CD4-positive, alpha-beta T cell treated with Interferon gamma for 1 hour (primary cell): ENCODE results near the gene RAPGEF3.
A peak's percentile ranks its signal among the peaks of the same experiment; 100 is the strongest.

ENCODE experiments used
- DNase-seq: peaks from one replicate; pipeline ENCODE4 v3.0.0-alpha.2; 2020

RAPGEF3 gene

DNA sequence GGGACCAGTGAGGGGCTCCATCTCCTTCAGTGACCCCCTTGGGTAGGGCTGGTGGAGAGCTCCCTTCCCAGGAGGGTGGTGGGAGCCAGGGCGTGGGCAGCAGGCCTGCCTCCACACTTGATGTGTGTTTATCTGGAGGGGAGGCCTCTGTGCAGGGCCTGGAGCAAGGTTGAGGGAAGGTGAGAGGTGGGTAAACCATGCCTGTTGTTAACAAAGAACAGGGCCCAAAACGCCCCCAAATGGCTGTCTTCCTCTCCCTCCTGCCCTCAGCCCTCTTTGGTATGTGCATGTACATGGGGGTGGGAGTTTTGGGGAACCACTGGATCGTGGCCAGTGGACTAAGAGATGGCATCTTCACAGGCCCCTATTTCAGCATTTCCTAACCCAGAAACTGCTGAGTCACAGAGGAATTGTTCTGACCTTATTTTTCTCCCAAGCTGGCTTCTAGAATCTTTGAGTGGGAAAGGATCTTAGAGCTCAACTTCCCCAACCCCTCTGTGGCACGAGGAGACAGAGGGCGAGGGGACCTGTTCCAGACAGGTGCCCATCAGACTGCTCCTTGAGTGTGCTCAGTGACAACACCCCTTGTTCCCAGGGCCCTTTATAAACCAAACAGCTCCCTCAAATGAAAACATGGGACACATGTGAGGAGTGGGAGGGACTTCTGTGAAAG, 17.9 kb upstream of the RAPGEF3 start:
- DNase-seq: no peak

DNA sequence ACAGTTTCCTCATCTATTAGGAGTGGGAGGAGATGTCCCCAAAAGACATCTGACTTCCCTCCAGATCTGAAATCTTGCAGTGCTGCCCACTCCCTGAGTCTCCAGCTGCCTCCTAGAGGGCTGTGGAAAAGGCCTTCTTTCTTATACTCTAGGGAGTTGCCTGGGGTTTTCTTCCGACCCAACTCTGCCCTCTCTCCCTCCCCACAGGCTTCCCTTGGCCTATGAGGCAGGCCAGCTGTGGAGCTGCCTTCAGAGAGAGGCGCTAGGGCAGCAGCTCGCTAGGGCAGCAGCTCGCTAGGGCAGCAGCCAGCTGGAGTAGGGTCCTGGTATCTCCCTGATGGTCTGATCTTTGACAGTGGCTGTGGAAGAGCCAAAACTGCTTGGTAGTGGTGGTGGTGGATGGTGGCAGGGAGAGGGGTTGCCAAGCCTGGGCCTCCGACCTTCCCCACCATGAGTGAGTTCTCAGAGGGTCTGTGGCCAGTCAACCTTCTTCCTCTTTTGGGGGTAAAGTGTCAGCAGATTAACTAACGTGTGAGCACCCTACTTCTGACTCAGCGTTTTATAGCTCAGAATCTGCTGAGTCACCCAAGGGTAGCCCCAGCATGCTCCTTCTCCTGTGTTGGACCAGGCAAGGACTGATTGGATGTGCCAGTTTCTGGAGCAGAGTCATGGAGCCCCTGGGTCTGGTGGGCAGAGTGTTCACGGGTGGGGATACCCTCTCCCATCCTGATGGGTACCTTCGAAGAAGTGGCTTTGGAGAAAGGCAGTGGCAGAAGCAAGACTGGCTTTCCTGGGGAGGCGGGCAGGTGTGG, 16.6 kb upstream of the RAPGEF3 start:
- DNase-seq: peak; percentile 21

- DNase-seq: no peak
Observed at GRCh38 chr12:47774663-47775062, 16.0 kb upstream of the RAPGEF3 start.

DNA sequence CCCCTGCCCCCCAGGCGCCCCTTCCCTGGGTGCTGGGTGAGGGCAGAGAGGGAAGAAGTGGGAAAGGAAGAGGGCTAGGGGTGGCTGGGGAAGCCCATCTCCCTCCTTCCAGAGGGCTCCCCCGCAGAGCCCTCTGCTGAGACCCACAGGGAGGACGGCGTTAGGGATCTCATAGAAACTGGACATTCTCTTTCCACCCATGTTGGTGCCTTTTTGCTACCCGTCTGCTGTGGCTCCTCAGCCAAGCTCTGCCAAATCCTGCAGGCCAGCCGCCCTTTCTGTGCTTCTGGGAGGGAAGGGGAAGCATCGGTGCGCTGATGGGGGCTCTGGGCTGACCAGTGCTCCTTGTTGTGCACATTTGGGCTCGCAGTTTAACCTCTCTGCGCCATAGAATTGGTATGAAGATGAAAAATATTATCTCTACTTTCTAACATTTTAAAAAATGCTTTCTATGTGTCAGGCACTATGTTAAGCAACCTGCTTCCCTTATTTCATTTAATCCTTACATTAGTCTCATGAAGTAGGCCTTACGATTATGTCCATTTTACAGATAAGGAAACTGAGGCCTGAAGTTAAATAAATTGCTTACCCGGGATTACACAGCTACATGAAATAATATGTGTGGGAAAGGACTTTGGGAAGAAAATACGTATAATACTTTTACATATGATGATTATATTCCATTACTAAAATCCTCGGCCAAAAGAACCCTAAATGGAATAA, 15.3 kb upstream of the RAPGEF3 start:
- no peak for DNase-seq

GRCh38 chr12:47773062-47773857, 14.6 kb upstream of the RAPGEF3 start, which contains the start of gene SLC48A1:
Gene SLC48A1, plus strand, starts transcription at chr12:47773238. Its CDS starts 67 bp downstream, at chr12:47773305.
- peak; percentile 75 for DNase-seq

GRCh38 chr12:47772738-47773061, 14.0 kb upstream of the RAPGEF3 start:
- DNase-seq: no peak

DNA sequence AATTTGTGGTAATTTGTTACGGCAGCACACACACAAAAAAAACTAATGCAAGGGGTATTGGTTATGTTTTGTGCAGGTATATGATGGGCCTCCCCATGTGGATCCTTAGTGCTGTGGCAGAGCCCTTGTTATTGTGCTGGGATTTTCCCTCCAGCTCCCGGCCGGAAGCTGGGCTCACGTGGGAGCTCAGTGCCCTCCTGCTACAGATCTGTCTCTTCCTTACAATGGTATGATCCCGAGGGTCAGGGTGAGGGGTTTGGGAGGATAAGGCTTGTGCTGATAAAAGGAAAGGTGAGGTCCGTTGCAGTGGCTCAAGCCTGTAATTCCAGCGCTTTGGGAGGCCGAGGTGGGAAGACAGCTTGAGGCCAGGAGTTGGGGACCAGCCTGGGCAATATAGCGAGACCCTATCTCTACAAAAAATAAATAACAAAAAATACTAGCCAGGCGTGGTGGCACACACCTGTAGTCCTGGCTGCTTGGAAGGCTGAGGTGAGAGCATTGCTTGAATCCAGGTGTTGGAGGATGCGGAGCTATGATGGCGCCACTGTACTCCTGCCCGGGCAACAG, 13.5 kb upstream of the RAPGEF3 start:
- no peak for DNase-seq

- DNase-seq: no peak
Observed at GRCh38 chr12:47771304-47771703, 12.6 kb upstream of the RAPGEF3 start.

DNA sequence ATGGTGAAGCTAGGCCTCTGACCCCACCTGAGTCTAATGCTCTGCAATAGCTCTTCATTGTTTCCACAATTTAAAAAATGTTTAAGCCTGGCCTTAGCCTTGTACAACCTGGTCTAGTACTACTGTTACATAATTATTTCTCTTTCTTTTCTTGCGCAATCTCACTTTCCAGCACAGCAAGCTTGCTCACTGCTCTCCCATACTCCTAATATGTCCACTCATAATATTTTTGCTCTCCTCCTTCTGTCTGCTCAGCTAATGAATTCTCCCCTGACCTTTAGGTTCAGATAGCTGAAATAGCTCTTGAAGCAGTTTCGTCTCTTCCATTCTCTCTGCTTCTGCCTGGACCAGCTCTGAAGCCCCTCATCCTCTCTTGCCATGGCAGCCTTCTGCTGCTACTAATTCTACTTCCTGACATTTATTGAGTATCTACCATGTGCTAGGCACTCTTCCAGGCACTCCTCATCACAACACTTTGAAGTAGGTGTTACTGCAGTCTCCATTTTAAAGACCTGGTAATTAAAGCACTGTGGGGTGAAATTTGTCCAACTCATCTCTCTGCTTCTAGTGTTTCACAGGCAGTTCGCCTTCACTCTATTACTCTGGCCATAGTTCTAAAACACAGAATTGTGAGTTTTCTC, 11.5 kb upstream of the RAPGEF3 start:
- DNase-seq: no peak

DNA sequence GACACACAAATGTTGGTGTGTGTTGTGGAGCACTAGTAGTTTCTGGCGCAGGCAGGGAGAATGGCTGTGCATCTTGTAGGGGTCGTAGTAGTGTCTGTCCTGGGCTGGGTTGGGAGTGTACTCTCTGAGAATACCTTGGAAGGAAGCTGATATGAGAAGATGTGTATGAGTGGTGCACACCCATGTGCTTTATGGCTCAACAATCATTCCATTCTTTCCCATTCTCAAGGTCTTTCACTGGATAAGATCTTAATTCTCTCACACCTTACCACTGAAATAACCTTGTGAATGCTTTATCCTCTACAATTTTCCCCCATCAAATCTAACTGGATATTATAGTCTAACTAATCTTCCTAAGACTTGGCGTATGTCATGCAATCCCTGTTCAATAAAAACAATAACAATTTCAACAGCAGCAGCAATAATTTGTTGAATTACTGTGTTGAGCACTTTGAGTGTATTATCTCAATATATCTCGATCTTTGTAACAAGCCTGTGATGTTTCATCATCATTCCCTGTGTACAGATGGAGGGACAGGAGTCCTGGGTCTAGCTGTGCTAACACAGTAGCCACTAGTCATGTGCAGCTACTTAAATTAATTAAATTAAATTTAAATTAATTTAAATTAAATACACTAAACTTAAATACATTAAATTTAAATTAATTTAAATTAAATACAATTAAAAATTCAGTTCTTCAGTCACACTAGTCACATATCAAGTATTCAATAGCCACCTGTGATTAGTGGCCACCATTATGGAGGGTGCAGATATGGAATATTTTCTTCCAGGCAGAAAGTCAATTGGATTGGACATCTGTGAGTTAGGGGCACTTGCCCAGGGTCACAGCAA, 10.8 kb upstream of the RAPGEF3 start:
- no peak for DNase-seq

- DNase-seq: no peak
Observed at GRCh38 chr12:47768323-47768811, 9.7 kb upstream of the RAPGEF3 start.

DNA sequence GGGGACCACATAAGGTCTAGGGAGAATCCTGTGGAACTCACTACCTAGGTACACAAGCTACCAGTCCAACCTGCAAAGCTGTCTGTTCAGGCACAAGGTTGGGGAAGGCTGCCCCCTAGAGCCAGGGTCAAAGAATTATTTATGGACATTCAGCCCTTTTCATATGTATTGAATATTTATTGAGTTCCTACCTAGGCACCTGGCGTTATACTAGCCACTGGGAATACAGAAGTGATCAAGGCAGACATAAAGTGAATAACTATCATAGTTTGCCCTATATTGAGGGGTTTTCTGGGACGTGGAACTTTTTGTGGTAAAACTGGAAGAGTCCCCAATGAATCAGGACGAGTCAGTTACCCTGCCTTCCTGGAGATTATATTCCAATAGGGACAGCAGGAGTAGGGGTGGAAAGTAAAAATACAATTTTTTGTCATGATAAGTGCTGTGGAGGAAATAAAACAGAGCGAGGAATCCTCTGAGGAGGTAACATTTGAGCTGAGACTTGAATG, 8.6 kb upstream of the RAPGEF3 start:
- DNase-seq: peak; percentile 74

DNA sequence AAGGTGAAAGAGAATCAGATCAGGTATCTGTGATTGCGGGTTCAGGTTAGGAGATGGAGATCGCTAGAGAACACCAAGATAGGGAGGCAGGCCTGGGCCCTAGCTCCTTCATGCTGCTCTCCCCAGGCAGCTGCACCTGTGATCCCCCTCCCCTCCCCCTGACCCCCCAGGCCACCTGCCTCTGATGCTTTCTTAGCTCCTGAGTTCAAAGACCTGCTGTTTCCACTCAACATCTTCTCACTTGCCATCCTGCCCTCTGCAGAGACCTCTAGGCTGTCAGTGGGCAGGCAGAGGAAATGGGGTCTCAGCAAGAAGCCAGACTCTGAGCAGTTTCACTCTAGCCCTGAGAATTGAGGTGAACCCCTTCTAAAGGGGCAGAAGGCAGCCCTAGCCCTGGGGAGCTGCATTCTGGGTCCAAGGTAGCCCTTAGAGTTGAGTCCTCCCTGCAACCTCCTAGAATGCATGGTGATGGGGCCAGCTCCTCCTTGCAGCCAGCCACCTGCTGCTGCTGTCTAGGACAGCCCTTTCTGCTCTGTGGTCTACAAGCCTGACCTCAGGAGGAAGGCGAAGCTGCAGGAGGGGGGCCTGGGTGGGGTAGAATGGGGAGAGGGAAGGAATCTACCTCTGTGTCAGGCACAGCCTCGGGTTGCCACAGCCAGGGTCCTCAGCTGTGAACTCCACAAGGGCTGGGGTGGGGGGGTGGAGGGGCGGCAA, 8.0 kb upstream of the RAPGEF3 start:
- DNase-seq: no peak

- DNase-seq: no peak
Observed at GRCh38 chr12:47763481-47764346, 5.0 kb upstream of the RAPGEF3 start.

DNA sequence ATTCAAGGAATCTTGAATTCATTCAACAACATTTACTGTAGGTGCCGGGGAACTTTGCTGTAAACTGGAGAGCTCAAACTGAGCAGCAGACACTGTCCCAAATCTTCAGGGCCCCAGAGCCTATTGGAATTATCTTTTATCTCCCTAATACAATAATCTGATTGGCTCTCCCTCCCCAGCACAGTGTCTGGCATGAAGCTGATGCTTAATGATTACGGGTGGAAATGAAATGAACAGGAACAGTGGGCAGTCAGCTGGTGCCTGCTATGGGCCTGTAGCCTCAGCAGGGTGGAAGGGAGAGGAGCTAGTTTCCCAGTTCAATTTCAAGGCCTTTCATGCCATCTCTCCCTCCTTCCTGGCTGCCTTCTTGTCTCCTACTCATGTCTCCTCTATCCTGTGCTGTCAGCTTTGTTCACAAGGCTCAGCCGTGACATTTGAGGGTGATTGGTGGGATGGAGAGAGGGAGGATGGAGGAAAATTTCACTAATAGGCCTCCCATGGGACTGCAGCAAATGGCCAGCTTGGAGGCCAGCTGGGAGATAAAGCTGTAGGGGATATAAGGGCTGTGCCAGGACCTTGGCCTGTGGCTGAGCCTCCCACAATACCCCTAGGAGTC, 4.3 kb upstream of the RAPGEF3 start:
- no peak for DNase-seq

DNA sequence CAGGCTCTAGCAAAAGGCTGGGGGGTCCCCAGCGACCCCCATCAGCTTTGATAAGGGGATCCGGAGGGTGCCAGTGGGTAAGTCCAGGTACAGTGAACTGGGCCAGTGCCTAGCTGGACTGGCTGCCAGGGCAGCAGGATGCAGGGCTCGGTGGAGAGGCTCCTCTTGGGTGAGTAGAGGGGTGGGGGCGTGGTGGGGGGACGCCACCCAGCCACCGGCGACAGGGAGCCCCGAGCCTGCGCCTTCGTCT, 171 bp downstream of the RAPGEF3 start:
- no peak for DNase-seq

- DNase-seq: no peak
Observed at GRCh38 chr12:47757840-47758583, 668 bp downstream of the RAPGEF3 start.

DNA sequence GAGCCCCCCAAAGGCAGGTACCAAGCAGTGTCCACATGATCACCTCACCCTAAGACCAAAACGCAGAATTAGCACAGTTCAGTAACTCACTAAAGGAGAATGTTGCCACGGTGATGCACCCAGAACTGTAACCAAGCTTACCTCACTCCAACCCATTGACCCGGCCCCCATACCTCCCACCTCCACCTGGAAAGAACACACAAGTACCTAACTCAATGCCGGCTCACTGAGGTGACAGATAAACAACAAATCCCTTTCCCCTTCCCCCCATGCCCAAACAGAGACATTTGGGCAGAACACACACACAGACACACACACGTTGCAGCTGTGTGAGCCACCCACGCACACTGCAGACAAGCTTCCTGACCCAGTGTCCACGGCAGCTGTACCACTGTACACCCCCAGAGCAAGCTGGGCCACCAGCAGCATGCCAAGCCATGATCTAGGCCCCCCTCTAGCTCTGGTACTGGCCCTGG, 1.3 kb downstream of the RAPGEF3 start:
- DNase-seq: no peak
